ENCODE data around the gene S100A6. TPM values are rescaled to one million over a fixed set of nuclear protein-coding genes. Genes with fewer than 3 reads are reported as not detected.

Gene S100A6
- total RNA-seq, result 100 to 1,000 TPM in 1 of 2 donors, 1 to 10 TPM in 1; 5.7 to 124 TPM
- polyA plus RNA-seq, result 10 to 100 TPM; 27.3 to 30.0 TPM

DNA sequence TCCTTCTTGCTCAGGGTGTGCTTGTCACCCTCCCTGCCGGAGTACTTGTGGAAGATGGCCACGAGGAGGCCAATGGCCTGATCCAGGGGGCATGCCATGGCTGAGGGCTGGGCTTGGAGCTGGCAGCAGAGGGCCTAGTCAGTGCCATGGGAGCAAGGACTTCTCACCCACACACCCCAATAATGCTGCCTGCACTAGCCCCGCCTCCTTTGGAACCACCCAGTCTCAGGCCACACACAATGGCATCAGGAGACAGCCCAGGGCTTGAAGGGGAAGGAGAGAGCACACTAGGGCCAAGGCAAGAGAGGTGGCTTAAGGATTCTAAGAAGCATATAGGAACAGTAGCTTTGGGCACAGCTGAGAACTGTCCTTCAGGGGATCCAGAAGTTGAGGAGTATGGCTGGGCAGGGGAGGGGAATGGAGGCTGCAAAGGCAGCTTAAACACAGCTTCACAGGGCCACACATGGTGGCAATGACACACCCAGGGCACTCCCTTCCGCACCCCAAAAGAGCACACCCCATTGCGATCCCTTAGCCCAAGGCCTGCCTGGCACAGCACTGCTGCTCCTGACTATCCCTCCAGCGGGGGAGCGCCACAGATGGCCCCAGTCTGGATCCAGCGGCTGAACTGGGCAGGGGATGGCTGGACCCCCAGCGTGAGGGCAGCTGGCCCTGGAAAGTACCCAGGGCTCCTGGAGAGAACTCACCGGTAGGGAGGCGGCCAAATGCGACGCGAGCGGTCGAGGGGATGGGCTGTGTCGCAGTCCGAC lies at the start of gene S100A6:
Gene S100A6 (minus strand): TSS at position 750 of the 770 bp plus-strand sequence. CDS start 652 bp downstream, at position 98.
- Histone ChIP-seq H3K9me3 (ENCODE audit: control insufficient read depth in 4 of 4, low read length in 3 of 4) (no peaks in the 10 kb centered on the region), H3K4me3 (ENCODE audit: low read depth in 1 of 3, low read length in 3 of 3) (peak within 1 kb of the TSS; percentile 5 to 32 (median 13)), H3K27ac (ENCODE audit: low read depth in 1 of 2, low read length in 2 of 2) (peak within 1 kb of the TSS; percentile 74 to 87), H3K9ac (ENCODE audit: low read depth in 1 of 2, low read length in 2 of 2) (peak within 1 kb of the TSS in 1 of 2 donors; percentile 25), H3K36me3 (ENCODE audit: control insufficient read depth in 4 of 4, insufficient read depth in 3 of 4, low read depth in 1 of 4, low read length in 3 of 4) (no peaks in the 10 kb centered on the region), H3K4me1 (ENCODE audit: control insufficient read depth in 4 of 4, insufficient read depth in 4 of 4, low read length in 3 of 4) (peaks cover 0 to 4% (median 2%) of the 10 kb centered on the region in 4 donors), H3K27me3 (ENCODE audit: control insufficient read depth in 4 of 4, insufficient read depth in 4 of 4, low read length in 3 of 4) (peaks cover 0 to 6% (median 4%) of the 10 kb centered on the region in 4 donors)
- 25% methylated on average over 18 of the region's 18 CpGs for WGBS
- TF ChIP-seq EGR1 (IDR thresholded peaks at IDR 0.05; ENCODE audit: low read depth in 2 of 2) (no peak), HNF4G (IDR thresholded peaks at IDR 0.05) (no peak), FOXA1 (IDR thresholded peaks at IDR 0.05) (no peak), GABPA (IDR thresholded peaks at IDR 0.05 in 1 of 2, conservative IDR thresholded peaks at IDR 0.05 in 1 of 2) (no peak), HNF4A (conservative IDR thresholded peaks at IDR 0.05) (no peak), SP1 (IDR thresholded peaks at IDR 0.05) (no peak), RXRA (IDR thresholded peaks at IDR 0.05) (no peak), NR2F2 (IDR thresholded peaks at IDR 0.05) (no peak), TAF1 (conservative IDR thresholded peaks at IDR 0.05) (no peak), JUND (IDR thresholded peaks at IDR 0.05) (no peak), FOXA2 (IDR thresholded peaks at IDR 0.05) (no peak), RAD21 (IDR thresholded peaks at IDR 0.05) (no peak), YY1 (IDR thresholded peaks at IDR 0.05) (no peak)
- TF ChIP-seq, protein P1, sequence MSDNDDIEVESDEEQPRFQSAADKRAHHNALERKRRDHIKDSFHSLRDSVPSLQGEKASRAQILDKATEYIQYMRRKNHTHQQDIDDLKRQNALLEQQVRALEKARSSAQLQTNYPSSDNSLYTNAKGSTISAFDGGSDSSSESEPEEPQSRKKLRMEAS (IDR thresholded peaks at IDR 0.05), result no peak
- TF ChIP-seq, protein P2, sequence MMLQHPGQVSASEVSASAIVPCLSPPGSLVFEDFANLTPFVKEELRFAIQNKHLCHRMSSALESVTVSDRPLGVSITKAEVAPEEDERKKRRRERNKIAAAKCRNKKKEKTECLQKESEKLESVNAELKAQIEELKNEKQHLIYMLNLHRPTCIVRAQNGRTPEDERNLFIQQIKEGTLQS (IDR thresholded peaks at IDR 0.05), result no peak
- TF ChIP-seq, protein P3, sequence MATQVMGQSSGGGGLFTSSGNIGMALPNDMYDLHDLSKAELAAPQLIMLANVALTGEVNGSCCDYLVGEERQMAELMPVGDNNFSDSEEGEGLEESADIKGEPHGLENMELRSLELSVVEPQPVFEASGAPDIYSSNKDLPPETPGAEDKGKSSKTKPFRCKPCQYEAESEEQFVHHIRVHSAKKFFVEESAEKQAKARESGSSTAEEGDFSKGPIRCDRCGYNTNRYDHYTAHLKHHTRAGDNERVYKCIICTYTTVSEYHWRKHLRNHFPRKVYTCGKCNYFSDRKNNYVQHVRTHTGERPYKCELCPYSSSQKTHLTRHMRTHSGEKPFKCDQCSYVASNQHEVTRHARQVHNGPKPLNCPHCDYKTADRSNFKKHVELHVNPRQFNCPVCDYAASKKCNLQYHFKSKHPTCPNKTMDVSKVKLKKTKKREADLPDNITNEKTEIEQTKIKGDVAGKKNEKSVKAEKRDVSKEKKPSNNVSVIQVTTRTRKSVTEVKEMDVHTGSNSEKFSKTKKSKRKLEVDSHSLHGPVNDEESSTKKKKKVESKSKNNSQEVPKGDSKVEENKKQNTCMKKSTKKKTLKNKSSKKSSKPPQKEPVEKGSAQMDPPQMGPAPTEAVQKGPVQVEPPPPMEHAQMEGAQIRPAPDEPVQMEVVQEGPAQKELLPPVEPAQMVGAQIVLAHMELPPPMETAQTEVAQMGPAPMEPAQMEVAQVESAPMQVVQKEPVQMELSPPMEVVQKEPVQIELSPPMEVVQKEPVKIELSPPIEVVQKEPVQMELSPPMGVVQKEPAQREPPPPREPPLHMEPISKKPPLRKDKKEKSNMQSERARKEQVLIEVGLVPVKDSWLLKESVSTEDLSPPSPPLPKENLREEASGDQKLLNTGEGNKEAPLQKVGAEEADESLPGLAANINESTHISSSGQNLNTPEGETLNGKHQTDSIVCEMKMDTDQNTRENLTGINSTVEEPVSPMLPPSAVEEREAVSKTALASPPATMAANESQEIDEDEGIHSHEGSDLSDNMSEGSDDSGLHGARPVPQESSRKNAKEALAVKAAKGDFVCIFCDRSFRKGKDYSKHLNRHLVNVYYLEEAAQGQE (IDR thresholded peaks at IDR 0.05), result no peak
- TF ChIP-seq, protein P4, sequence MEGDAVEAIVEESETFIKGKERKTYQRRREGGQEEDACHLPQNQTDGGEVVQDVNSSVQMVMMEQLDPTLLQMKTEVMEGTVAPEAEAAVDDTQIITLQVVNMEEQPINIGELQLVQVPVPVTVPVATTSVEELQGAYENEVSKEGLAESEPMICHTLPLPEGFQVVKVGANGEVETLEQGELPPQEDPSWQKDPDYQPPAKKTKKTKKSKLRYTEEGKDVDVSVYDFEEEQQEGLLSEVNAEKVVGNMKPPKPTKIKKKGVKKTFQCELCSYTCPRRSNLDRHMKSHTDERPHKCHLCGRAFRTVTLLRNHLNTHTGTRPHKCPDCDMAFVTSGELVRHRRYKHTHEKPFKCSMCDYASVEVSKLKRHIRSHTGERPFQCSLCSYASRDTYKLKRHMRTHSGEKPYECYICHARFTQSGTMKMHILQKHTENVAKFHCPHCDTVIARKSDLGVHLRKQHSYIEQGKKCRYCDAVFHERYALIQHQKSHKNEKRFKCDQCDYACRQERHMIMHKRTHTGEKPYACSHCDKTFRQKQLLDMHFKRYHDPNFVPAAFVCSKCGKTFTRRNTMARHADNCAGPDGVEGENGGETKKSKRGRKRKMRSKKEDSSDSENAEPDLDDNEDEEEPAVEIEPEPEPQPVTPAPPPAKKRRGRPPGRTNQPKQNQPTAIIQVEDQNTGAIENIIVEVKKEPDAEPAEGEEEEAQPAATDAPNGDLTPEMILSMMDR (IDR thresholded peaks at IDR 0.05; ENCODE audit: low read depth, low read length, missing input control), result no peak
- peak; percentile 41 for DNase-seq (ENCODE audit: low spot score)

DNA sequence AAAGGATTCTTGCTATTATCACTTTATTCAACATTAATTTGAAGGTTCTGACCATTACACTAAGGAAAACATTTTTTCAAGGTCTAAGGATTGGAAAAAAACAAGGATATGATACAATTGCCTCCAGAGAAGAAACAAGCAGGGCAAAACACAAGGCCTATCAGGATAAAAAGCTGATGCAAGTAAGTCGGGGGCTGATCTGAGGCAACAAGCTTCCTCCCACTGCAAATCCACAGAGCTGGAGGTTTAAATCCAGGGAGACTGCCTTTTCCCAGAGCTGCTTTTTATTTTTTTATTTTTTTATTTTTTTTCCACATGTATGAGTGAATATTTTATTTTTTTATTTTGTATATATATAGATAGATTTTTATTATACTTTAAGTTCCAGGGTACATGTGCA lies 49.2 kb upstream of the S100A6 start:
- Histone ChIP-seq H3K4me1 (ENCODE audit: control insufficient read depth in 4 of 4, insufficient read depth in 4 of 4, low read length in 3 of 4) (no peaks in the 10 kb centered on the region), H3K36me3 (ENCODE audit: control insufficient read depth in 4 of 4, insufficient read depth in 3 of 4, low read depth in 1 of 4, low read length in 3 of 4) (no peaks in the 10 kb centered on the region), H3K9me3 (ENCODE audit: control insufficient read depth in 4 of 4, low read length in 3 of 4) (no peaks in the 10 kb centered on the region), H3K4me3 (ENCODE audit: low read depth in 1 of 3, low read length in 3 of 3) (no peak overlapping the region), H3K27ac (ENCODE audit: low read depth in 1 of 2, low read length in 2 of 2) (no peak overlapping the region), H3K9ac (ENCODE audit: low read depth in 1 of 2, low read length in 2 of 2) (no peak overlapping the region), H3K27me3 (ENCODE audit: control insufficient read depth in 4 of 4, insufficient read depth in 4 of 4, low read length in 3 of 4) (no peaks in the 10 kb centered on the region)
- WGBS, result 84% methylated on average over 1 of the region's 1 CpG
- no peak for DNase-seq (ENCODE audit: low spot score)
- TF ChIP-seq TAF1 (conservative IDR thresholded peaks at IDR 0.05), result no peak
- TF ChIP-seq, protein P3 (IDR thresholded peaks at IDR 0.05), result no peak
- no peak for TF ChIP-seq JUND (IDR thresholded peaks at IDR 0.05)
- TF ChIP-seq EGR1 (IDR thresholded peaks at IDR 0.05; ENCODE audit: low read depth in 2 of 2), result no peak
- no peak for TF ChIP-seq HNF4G (IDR thresholded peaks at IDR 0.05)
- no peak for TF ChIP-seq SP1 (IDR thresholded peaks at IDR 0.05)
- TF ChIP-seq RXRA (IDR thresholded peaks at IDR 0.05), result no peak
- no peak for TF ChIP-seq NR2F2 (IDR thresholded peaks at IDR 0.05)
- TF ChIP-seq YY1 (IDR thresholded peaks at IDR 0.05), result no peak
- TF ChIP-seq GABPA (IDR thresholded peaks at IDR 0.05 in 1 of 2, conservative IDR thresholded peaks at IDR 0.05 in 1 of 2), result no peak
- TF ChIP-seq, protein P4 (IDR thresholded peaks at IDR 0.05; ENCODE audit: low read depth, low read length, missing input control), result no peak

Measured in liver (tissue), 9 donors.